GM10266 (cell line): Measurements from ENCODE around the gene PCGF3.

ENCODE experiments used
- DNase-seq: peaks from one replicate; pipeline ENCODE4 v3.0.0; 2012; ENCODE audit errors: extremely low spot score
- CTCF ChIP-seq: IDR thresholded peaks from 2 replicates; pipeline ENCODE4 v1.5.1; 2012; ENCODE audit warnings: mild to moderate bottlenecking, low read depth; ENCODE audit not compliant: control insufficient read depth, insufficient read depth; ENCODE audit errors: missing control alignments

Gene PCGF3

GRCh38 chr4:764405-765169 lies 59.0 kb downstream of the PCGF3 start:
- DNase-seq: no peak
- no peak for TF ChIP-seq CTCF

DNA sequence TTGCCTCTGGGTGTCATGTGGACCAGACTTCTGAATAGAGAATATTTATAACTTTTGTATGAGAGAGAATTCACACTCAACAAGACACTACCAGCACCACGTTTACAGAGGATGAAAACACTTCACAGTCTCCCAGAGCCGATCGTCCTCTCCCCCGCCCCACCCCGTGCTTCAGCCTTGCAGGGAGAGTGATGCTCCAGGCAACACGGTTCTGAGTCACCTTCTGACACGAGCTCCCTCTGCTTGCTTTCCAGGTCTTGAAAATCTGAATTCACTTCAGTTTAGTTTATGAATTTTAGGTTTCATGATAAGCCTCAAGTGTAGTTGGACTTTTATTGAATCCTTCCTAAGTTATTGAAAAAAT lies 60.5 kb downstream of the PCGF3 start:
- TF ChIP-seq CTCF: no peak
- no peak for DNase-seq

DNA sequence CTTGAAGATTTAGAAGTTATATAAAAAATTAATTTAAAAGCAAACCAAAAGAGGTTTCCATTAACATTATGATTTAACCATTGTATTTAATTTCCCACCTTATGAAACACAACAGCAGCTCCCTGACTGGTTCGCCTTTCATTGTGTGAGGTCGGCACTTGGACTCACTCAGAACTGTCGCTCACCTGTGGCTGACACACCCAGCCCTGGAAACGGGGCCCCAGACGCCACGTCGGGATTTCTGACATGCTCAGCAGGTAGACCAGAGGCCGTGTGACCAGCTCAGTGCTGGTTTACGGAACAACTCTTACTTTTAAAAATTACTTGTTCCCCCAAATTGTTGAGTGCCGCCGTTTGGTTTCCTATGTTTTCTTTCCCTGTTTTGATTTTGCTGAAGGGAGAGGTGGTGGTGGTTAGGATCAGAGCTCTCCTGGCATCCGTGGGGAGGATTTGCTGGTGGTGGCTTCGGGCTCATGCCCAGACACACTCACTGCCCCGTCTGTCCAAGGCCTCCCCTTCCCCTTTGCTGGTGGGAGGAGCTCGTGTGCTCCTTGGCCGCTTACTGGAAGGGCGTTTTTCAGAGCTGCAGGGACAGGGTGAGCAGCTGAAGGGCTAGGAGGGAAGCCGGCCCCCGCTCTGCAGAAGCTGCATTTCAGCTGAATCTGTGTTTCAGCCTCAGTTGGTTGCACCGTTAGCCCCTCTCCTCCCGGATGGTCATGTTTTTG lies 61.1 kb downstream of the PCGF3 start:
- TF ChIP-seq CTCF: no peak
- no peak for DNase-seq

DNA sequence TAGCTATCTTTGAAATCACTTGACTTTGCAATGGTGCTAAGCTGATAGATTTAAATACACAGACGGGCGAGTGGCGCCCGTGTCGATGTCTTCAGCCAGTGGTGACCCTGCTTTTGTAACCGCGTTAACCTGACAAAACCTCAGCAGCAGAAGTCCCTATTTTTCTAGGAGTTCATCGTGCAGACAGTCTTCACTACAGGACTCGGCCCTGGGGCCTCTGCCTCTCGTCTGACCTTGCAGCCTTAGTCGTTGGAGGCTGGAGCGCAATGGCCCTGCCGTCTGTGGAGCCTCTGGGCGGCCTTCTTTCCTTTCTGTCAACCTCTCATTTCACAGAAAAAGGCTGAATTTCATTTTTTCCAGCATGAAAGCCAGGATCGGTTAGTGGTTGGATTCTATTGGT lies 62.4 kb downstream of the PCGF3 start:
- DNase-seq: no peak
- no peak for TF ChIP-seq CTCF

GRCh38 chr4:768995-769394 lies 63.4 kb downstream of the PCGF3 start:
- DNase-seq: no peak
- no peak for TF ChIP-seq CTCF

- TF ChIP-seq CTCF: no peak
- no peak for DNase-seq
These were observed 63.9 kb downstream of the PCGF3 start for GRCh38 chr4:769511-769910.

- DNase-seq: no peak
- TF ChIP-seq CTCF: no peak
These were observed 64.4 kb downstream of the PCGF3 start for GRCh38 chr4:770022-770421.
